Left kidney (tissue), 2 donors: ENCODE results near the gene WDR4. TPM values are rescaled to one million over a fixed set of nuclear protein-coding genes. Genes with fewer than 3 reads are reported as not detected.
"Not testable (repeated sequence)": the region's sequence is repeated elsewhere in the genome, so short reads cannot be mapped to it uniquely, and the experiment has no call there.

Experiments used
- DNase-seq: peaks from one replicate; pipeline ENCODE4 v3.0.0-alpha.2; 2013
- polyA plus RNA-seq: library from polyadenylated mRNA; unstranded; fragments of 120-200 nt; gene quantifications from one replicate; pipeline ENCODE4 v1.2.1, GENCODE V29; 2013; ENCODE audit not compliant: insufficient read length

Gene WDR4
- polyA plus RNA-seq, 1 donor = 11.8 TPM

DNA sequence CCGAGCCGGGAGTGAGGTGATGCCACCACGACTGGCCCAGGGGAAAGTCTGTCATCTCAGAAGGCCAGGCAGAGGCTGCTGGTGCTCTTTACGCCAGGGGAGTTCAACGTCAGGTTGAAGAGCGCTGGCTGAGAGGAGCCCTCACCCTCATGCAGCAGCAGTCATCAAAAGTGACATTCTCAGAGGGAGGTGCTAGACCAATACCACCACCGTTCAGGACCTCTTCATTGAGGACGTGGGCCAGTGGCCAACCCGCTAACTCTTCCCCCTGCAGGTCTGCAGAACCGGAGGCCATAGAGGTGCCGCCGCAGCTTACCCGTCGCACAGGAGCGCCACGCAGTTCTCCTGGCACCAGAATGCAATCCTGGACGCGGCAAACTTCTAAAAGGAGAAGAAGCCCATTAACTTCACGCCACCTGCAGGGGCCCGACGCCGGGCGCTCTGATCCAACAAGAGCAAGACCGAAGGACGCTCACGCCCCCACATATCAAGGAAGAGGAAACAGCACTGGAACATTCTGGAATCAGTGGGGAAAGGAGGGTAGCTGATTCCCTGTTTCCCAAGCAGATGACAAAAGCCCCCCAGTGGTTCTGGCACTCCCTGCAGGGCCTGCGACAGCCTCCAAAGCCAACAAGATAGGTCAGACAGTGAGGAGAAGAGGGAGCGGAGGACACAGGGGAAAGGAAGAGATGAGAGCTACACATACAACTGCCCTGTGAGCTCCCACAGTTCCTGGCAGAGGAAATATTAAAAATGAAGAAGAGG, 24.9 kb downstream of the WDR4 start:
- DNase-seq = no peak

DNA sequence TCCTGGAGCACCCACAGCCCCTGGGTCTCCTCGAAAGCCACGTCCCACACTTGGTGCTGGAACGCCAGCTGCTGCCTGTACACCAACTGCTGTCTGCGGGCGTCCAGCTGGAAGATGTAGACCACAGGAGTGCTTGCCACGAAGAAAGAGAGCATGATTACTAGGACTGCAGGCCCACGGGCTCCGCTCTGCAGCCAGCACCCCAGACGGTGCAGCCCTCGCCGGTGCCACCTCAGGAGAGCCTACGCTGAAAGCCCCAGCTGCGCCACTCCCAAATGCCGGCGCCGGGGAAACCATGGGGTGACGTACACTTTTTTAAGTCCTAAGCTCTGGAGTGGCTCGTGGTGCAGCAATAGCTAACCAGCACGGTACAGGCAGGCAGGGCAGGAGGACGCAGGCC, 25.7 kb downstream of the WDR4 start:
- DNase-seq = no peak

- no peak for DNase-seq
Observed at GRCh38 chr21:42852925-42853570, 26.3 kb downstream of the WDR4 start.

DNA sequence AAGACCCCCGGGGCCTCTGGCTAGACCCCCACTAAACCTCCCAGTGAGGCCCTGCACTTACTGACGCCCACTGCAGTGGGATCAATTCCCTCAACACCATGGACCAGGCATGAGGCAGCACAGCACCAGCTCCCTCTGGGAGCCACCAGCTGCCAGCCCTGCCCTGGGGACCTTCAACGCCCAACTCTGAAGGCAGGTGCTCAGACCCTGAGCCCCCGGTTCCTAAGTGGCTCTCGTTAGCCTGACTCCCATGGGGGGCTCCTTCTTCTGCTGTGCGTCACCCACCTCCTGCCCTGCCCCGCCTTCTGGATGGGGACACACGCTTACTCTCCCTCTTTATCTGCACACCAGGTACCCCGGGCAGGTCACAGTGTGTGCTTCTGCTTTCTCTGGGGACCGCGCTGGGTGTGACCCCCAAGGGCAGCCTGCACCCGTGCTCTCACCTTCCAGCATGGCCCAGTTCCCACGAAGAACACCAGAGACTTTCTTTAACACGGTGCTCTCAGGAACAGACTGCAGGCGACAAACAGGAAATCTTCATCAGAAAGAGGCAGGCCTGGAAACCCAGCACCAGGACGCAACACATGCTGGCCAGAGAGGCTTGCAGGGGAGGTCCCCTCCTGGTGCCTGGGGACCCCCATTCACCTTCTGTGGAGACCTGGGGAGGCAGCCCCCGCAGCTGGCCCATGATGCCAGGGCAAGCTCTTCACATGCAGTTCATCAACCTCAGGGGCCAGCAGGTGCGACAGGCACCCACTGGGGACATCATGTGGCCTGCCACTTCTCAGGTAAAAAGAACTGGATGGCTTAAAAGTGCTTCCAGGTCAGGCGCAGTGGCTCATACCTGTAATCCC, 27.3 kb downstream of the WDR4 start:
- no peak for DNase-seq

- no peak for DNase-seq
Observed at GRCh38 chr21:42850866-42851391, 28.4 kb downstream of the WDR4 start.

DNA sequence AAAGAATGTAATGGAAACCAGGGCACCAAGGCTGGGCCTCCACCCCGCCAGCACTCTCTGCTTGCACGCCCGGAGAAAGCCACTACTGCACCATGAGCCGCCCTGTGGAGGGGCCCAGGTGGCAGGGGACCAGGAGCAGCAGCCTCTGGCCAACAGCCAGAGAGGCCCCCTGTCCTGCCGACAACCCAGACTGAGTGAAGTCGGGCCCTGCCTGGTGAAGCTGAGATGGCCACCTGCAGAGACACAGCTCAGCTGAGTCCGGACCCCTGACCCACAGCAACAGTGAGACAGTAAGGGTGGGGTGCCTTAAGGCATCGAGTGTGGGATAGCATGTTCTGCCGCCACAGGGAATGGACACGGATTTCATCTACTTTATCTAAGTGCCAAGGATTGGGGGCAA, 28.9 kb downstream of the WDR4 start:
- DNase-seq = no peak

DNA sequence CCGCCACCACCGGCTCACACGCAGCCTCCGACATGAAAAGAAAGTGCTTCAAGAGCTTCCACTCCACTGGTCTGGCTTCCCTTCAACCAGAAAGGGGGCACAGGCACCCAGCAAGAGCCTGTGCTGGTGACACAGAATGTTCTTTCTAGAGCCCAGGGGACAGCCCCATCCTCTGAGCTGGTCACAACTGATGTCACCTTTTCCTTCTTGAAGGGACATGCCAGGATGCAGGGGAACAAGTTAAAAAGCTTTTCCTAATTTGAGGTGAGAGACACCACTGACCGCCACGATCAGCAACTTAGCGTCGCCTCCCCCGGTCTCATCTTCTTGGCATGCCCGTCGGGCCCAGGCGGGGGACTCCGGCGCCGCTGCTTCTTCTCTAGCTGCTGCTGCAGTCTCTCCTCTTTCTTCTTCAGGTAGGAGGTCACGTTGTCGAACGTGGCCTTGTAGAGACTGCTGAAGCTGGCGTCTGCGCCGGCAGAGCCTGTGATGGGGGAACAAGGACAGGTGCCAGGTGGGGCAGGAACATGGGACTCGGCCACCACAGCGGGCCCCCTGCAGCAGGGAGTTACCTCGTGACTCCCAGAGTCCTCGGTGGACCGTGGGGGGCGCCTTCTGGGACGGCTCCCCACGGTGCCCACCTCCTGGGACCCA, 29.5 kb downstream of the WDR4 start:
- DNase-seq = no peak

- no peak for DNase-seq
Observed at GRCh38 chr21:42848932-42849758, 30.2 kb downstream of the WDR4 start.

- not testable (repeated sequence) for DNase-seq
Observed at GRCh38 chr21:42848144-42848931, 31.0 kb downstream of the WDR4 start.

GRCh38 chr21:42847726-42848125, 31.6 kb downstream of the WDR4 start:
- DNase-seq = no peak

DNA sequence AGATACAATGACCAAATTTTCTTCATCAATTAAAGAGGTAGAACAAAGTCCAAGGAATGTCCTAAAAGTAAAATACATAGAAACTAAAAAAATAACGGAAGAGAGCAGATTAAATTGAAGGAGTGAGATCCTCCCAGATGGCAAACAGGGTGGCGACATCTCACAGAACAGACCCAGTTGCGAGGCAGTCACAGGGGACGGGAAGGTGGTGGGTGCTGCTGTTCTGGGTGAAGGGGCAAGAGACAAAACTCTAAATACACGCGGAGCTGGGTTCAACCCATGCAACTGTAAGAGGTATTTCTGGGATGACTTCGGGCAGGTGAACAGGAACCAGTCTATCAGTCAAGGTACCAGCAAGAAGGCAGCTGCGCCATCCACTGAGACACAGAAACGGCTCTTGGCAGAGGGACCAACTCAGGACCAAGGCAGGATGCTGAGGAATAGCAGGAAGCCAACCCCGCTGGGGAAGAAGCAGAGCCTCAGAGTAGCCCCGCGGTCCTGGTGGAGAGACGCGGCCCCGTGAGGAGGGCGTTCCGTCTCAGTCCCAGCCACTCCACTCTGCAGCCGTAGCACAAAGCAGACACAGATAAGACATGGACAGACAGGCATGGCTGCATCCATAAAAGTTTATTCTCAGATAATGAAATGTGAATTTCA, 32.2 kb downstream of the WDR4 start:
- DNase-seq = no peak

DNA sequence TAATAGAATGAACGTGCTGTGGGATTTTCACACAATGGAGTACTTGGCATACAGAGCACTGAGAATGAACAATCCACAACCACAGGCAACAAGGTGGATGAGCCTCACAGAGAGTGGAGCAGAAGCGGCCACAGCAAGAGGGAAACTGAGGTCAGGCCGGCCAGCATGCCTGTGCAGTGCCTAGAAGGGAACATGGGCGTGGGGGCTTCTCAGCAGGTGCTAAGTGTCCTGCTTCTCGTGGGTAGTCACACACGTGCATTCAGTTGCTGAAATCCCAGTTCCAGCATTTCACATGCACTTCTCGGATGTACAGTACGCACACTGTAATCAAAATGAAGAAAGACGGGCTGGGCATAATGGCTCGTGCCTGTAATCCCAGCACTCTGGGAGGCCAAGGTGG, 33.1 kb downstream of the WDR4 start:
- no peak for DNase-seq

DNA sequence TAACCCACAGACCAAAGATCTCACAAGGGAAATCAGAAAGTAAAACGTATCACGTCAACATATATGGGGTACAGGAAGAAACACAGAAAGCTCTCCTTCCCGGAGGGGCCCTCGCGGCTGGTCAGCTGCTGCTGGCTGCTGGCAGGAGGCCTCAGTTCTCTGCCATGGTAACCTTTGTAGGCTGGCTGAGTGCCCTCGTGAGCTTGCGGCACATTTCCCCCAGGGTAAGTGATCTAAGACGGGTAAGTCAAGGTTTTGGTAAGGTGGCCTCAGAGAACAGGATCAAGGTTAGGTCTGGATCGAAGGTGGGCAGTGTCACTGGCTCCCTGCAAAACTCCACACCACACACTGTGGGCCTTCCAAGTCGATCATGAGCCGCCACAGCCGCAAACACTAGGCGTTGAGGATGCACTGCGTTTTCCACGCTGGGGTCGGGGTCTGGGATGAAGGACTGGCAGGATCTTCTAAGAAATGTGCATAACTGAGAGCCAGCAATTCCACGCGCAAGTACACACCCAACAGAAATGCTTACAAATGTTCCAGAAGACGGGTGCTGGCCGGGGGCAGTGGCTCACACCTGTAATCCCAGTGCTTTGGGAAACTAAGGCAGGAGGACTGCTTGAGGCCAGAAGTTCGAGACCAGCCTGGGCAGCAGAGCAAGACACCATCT, 33.9 kb downstream of the WDR4 start:
- no peak for DNase-seq

GRCh38 chr21:42844411-42845113, 34.8 kb downstream of the WDR4 start:
- no peak for DNase-seq

- DNase-seq = no peak
Observed at GRCh38 chr21:42843056-42843455, 36.3 kb downstream of the WDR4 start.

DNA sequence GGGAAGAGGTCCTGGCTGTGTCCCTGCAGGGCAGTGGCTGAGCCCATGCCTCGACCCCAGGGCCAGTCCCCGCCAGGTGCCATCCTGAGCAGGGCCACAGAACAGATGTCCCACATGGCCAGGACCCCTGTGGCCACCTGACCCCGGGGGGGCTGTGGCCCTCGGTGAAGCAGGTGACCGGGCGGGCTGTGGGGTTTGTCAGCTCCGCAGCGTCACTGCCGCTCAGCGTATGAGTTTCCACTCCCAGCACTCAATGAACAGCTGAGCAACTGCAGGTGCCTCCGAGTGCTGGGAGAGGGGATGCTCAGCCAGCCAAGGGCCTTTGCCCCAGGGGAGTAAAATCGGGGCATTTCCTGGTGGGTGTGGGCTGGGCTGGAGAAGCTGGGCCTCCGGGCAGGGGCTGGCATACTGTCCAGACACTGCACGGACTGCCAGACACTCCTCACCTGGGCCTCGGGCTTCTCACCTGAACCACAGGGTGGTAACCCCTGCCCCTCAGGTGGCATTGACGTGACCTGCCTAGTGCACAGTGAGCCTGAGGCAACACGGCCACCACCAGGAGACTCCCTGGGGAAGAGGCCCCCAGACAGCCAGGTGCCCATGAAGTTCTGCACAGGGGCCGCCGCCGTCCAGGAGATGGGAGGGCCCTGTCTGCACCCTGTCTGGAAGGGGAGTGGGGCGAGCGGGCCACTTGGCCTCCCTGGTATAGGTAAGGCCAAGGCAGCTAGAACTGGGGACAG, 37.3 kb downstream of the WDR4 start:
- not testable (repeated sequence) for DNase-seq

DNA sequence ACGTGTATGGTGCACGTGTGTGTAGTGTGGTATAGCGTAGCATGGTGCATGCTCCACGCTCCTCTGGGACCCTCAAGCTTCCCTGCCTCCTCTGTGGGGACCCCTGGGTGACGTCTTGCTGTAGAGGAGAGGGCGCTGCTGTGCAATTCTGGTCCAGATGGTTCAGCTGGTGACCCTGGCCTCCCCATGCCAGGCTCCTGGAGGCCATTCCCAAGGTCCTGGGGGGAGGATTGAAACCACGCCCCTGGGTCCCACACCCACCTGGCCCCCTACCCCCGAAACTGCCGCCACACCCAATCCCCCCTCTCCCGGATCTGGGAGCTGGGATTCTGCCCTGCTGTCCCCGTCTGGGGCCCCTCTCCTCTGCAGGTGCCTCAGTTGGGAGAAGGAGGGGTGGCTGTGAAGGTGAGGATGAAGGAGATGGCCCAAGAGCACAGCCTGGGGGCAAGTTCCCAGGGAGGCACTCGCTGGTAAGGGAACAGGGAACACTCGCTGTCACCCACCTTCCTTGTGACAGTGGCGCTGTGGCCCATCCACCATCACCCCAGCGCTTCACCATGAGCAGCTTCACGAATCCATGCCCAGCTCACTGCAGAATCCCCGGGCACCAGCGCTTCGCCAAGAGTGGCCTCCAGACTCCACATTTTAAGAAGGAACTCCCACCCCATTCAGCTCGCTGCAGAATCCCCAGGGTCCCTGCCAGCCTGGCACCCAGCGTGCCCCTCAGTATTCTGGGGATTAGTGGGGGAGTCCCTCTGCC, 38.0 kb downstream of the WDR4 start:
- no peak for DNase-seq
